ENCODE measurements around the gene NRN1.
"Not testable (repeated sequence)": the region's sequence is repeated elsewhere in the genome, so short reads cannot be mapped to it uniquely, and the experiment has no call there.

Gene NRN1

DNA sequence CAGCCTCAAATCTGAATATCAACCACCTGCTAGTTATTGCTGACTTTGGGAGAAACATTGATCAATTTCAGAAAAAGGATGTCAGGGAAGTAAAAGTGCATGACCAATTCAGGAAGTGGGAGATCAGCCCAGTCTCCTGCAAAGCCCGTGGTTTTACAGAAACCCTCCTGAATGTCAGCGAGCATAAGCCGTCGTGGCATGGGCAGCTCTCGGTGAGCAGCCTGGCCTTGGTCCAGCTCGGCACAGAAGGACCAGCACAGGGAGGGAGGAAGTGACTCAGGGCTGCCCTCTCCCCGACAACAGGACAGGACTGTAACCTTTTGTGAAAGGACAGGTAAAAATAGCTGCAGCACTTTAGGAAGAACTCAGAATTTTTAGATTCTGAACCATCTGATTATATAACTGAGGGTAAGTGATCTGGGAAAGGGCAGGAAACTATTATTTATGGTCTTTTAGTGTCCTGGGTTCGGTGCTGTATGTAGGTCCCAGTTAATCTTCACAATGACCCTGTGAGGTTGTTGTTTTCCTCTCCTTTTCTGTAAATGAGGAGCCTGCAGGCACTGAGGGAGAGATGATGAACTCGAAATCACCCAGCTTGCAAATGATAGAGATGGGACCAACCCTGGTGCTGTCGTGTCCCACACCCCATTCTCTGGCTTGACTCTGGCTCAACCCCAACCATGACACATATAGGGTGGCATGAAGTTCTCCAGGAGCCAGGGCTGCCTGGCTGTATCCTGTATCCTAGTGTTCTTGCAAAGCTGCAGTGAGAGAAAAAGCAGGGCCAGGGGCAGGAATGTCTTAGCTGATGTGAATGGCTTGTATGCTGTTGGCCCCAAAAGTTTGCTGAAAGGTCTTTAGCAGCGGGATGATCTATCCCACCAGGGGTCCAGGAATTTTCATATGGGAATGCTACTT is 37.6 kb downstream of the NRN1 start:
- Mint-ChIP-seq H3K27ac (no peak overlapping the region), H3K36me3 (no peaks in the 10 kb centered on the region), H3K4me3 (no peak overlapping the region), H3K4me1 (peaks cover 17% of the 10 kb centered on the region), H3K9me3 (no peaks in the 10 kb centered on the region)
- ATAC-seq = no peak
- no peak for DNase-seq (ENCODE audit: low spot score in 2 of 2)

DNA sequence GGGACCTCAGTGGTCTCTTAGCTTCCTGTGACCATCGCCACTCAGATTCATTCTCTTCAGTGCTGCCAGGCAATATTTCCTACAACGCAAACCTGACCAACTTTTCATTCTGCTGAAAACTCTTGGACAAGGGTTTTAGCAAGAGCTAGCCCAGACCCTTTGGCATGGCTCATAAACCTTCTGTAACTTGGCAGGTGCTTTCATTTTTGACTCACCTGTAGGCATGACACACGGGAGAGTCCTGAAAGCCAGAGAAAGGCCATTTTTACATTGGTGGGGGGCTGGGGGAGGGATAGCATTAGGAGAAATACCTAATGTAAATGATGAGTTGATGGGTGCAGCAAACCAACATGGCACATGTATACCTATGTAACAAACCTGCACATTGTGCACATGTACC is 38.7 kb downstream of the NRN1 start:
- H3K9me3 Mint-ChIP-seq; ATAC-seq; DNase-seq (ENCODE audit: low spot score in 2 of 2); H3K36me3 Mint-ChIP-seq; H3K27ac Mint-ChIP-seq; H3K4me3 Mint-ChIP-seq: not testable (repeated sequence)
- peaks cover 17% of the 10 kb centered on the region for H3K4me1 Mint-ChIP-seq

DNA sequence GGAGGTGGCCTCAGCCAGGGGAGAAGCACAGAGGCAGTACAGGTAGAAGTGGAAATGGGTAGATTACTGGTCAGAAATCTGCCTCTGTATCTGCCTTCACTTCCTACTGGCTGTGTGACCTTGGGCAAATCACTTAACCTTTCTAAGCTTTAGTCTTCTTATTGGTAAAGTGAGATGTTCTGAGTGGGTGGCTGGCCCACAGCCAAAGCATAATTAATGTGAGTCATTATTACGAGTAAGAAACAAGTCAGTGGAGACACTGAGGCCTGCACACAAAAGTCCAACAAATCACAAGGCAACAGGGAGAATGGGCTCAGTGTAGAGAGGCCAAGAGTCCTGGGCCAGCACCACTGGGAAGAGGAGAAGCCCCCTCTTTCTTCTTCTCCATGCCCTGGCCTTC is 39.1 kb downstream of the NRN1 start:
- no peak overlapping the region for H3K27ac Mint-ChIP-seq
- no peaks in the 10 kb centered on the region for H3K9me3 Mint-ChIP-seq
- H3K36me3 Mint-ChIP-seq = no peaks in the 10 kb centered on the region
- ATAC-seq (peak; percentile 69), DNase-seq (ENCODE audit: low spot score in 2 of 2) (no peak)
- H3K4me1 Mint-ChIP-seq = peaks cover 17% of the 10 kb centered on the region
- no peak overlapping the region for H3K4me3 Mint-ChIP-seq

DNA sequence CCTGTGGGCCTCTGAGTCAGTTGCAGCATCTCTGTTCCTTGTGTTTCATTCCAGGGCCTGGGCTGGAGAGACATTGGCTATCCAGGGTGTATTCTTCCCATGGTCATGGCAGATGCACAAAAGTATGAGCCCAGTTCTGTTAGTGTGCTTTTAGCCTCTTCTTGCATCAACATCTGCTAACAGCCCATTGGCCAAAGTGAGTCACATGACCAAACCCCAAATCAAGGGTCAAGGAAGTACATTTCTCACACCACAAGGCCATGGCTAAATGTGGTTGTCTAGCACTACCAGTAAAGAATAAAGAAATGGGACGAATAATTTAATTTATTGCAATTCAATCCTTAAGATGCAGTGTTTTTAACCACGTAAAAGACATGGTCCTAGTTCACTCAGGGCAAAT is 43.9 kb downstream of the NRN1 start:
- DNase-seq (ENCODE audit: low spot score in 2 of 2) = no peak
- Mint-ChIP-seq H3K36me3 (no peaks in the 10 kb centered on the region), H3K4me1 (peaks cover 6% of the 10 kb centered on the region), H3K9me3 (no peaks in the 10 kb centered on the region), H3K27ac (no peak overlapping the region), H3K4me3 (no peak overlapping the region)
- ATAC-seq = no peak

DNA sequence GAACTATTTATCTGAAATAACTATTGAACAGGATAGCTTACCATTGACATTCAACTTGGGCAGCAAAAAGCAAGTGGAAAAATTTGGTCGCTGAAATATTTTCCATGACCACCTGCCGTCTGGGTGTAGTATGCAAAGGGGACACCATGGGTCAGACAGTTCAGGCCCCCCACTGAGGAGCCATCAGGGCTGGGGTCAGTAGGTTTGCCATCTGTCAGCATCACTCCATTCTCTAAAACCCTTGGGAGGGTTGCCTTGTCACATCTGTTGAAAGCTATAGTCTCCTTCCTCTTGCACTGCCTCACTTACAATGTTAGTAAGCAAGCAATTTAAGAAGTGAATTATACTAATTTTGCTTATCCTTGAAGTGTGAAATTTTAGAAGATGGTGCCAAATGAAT is 44.9 kb downstream of the NRN1 start:
- ATAC-seq (no peak), DNase-seq (ENCODE audit: low spot score in 2 of 2) (no peak)
- Mint-ChIP-seq H3K4me3 (no peak overlapping the region), H3K9me3 (no peaks in the 10 kb centered on the region), H3K4me1 (no peaks in the 10 kb centered on the region), H3K36me3 (no peaks in the 10 kb centered on the region), H3K27ac (no peak overlapping the region)

DNA sequence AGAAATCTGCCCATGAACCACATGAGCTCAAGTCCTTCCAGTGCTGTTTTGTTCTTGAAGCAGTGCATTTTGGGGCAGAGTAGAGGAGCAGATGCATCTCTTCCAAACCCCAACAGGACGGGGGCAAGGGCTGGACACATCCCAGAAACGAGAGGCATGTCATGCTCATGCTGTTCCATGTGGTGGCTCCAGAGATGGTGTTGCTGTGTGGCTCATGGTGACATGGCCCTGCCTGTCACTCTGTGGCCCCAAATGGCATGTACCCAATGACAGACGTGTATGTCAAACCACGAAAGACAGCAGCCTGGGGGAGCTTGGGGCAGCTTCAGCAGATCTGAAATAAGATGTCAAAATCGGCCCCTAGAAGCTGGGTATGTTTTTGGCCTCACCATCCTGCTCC is 46.3 kb downstream of the NRN1 start:
- H3K4me1 Mint-ChIP-seq = no peaks in the 10 kb centered on the region
- ATAC-seq (peak; percentile 58), DNase-seq (ENCODE audit: low spot score in 2 of 2) (no peak)
- no peak overlapping the region for H3K4me3 Mint-ChIP-seq
- H3K27ac Mint-ChIP-seq = no peak overlapping the region
- H3K36me3 Mint-ChIP-seq = no peaks in the 10 kb centered on the region
- H3K9me3 Mint-ChIP-seq = no peaks in the 10 kb centered on the region

DNA sequence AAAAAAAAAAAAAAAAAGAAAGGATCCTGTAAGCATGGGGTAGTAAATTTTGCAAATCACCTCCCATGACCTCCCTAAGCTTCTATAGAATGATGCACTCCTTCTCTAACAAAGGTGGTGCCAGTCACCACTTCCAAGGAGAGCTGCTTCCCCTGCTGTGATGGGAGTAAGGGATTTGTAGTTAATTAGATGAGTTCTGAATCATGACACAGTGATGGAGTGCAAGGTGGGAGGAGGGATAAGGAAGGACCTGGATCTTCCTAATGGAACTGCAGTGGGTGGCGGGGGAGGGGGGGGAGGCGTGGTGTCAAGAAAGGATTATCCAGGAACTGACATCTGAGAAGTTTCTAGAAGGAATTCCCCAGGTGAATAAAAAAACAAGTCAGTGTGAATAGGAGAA is 47.8 kb downstream of the NRN1 start:
- H3K36me3 Mint-ChIP-seq = no peaks in the 10 kb centered on the region
- DNase-seq (ENCODE audit: low spot score in 2 of 2) = no peak

DNA sequence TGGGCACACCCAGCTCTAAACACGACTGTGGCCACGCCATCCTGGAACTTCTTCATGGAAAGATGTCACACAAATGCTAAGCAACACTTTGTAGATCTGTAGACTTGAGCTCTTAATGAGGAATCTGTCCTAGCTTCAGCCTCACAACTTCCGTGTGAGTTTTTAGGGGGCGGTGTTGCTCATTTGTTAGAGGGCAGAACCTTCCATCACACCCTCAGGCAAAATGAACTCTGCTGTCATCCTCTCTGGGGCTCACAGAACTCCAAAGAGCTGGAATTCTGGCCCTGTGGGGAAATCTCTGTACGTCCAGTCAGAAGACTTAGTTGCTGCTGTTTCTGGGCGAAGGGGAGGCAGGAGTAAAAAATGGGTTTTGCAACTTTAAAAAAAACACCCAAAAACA is 49.8 kb downstream of the NRN1 start:
- H3K36me3 Mint-ChIP-seq = no peaks in the 10 kb centered on the region
- no peak overlapping the region for H3K4me3 Mint-ChIP-seq
- no peak for ATAC-seq
- H3K4me1 Mint-ChIP-seq = no peaks in the 10 kb centered on the region
- H3K9me3 Mint-ChIP-seq = no peaks in the 10 kb centered on the region
- no peak overlapping the region for H3K27ac Mint-ChIP-seq
- no peak for DNase-seq (ENCODE audit: low spot score in 2 of 2)

More for the DNA sequence above, 47.8 kb downstream of the NRN1 start:
- ATAC-seq = no peak
- no peaks in the 10 kb centered on the region for H3K9me3 Mint-ChIP-seq
- H3K27ac Mint-ChIP-seq = no peak overlapping the region
- no peaks in the 10 kb centered on the region for H3K4me1 Mint-ChIP-seq
- no peak overlapping the region for H3K4me3 Mint-ChIP-seq

DNA sequence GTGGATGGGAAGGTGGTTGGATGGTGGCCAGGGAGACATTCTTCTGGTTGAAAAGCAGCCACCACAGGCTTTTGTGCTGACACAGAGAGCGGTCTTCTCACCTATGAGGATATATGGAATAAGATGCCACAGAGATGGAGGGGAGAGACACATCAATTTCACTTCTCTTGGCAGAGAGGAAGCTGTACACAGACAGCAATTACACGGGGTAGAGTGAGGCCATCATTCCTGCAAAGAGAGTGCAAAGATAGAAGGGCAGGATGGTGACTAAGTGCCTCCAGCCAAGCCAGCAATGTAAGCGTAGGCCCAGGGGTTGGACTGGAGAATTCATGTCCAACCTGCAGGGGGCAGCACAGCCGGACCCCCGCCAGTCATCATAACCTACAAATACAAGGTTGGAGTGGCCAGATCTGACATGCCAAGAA is 56.4 kb downstream of the NRN1 start:
- Mint-ChIP-seq H3K4me1 (no peaks in the 10 kb centered on the region), H3K36me3 (no peaks in the 10 kb centered on the region), H3K27ac (no peak overlapping the region), H3K9me3 (no peaks in the 10 kb centered on the region), H3K4me3 (no peak overlapping the region)
- ATAC-seq (peak; percentile 80), DNase-seq (ENCODE audit: low spot score in 2 of 2) (peak; percentile 9 to 52)
